CD14-positive monocyte (primary cell): ENCODE data around the gene FAM110D. TPM values are rescaled to one million over a fixed set of nuclear protein-coding genes. Genes with fewer than 3 reads are reported as not detected.

Experiments
- DNase-seq, 3 donors: peaks; one replicate each; pipeline ENCODE4 v3.0.0-alpha.2; 2011 to 2022
- H2AFZ ChIP-seq: 2 replicates; pipeline ENCODE4 v1.6.0; 2012; ENCODE audit warnings: mild to moderate bottlenecking, low read depth, low read length, inconsistent platforms; ENCODE audit not compliant: insufficient read depth, poor library complexity, severe bottlenecking
- H3K27ac ChIP-seq, 2 donors: 1 replicate in 1 of 2; 2 replicates in 1 of 2; pipeline ENCODE4 v1.5.1; 2012 to 2013; ENCODE audit warnings: low read length in 2 of 2, control low read depth in 1 of 2, inconsistent platforms in 1 of 2, low read depth in 1 of 2, mild to moderate bottlenecking in 1 of 2
- H3K27me3 ChIP-seq, 2 donors: one replicate each; pipeline versions ENCODE4 v1.6.0 to v1.6.1; 2011 to 2013; ENCODE audit warnings: low read length in 2 of 2; ENCODE audit not compliant: control insufficient read depth in 2 of 2, insufficient read depth in 2 of 2
- H3K36me3 ChIP-seq, 2 donors: replicated peaks in 1 of 2; 1 replicate in 1 of 2; 2 replicates in 1 of 2; pipeline versions ENCODE4 v1.5.1 to v1.6.1; 2012 to 2013; ENCODE audit warnings: low read length in 2 of 2, control low read depth in 1 of 2, inconsistent platforms in 1 of 2, mild to moderate bottlenecking in 1 of 2; ENCODE audit not compliant: insufficient read depth in 2 of 2, control insufficient read depth in 1 of 2
- H3K4me1 ChIP-seq, 2 donors: 1 replicate in 1 of 2; 2 replicates in 1 of 2; pipeline versions ENCODE4 v1.5.1 to v1.6.1; 2012 to 2013; ENCODE audit warnings: low read length in 2 of 2, control low read depth in 1 of 2, inconsistent platforms in 1 of 2, mild to moderate bottlenecking in 1 of 2, moderate library complexity in 1 of 2; ENCODE audit not compliant: insufficient read depth in 2 of 2, control insufficient read depth in 1 of 2
- H3K4me2 ChIP-seq: replicated peaks from 2 replicates; pipeline ENCODE3; 2012; ENCODE audit warnings: low read length, moderate library complexity, mild to moderate bottlenecking; ENCODE audit not compliant: poor library complexity, severe bottlenecking; ENCODE audit errors: extremely low read depth
- H3K4me3 ChIP-seq, 3 experiments: fragments of 200-600 bp in 1 of 3; sonication (generic) in 1 of 3; replicated peaks in 1 of 3; 1 replicate in 2 of 3; 2 replicates in 1 of 3; pipeline ENCODE4 v1.5.1; 2011 to 2013; ENCODE audit warnings: low read length in 3 of 3, mild to moderate bottlenecking in 3 of 3, control low read depth in 2 of 3, low read depth in 2 of 3, inconsistent platforms in 1 of 3, moderate library complexity in 1 of 3
- H3K79me2 ChIP-seq: 2 replicates; pipeline ENCODE4 v1.6.0; 2012; ENCODE audit warnings: mild to moderate bottlenecking, control low read depth, inconsistent platforms, low read length, moderate library complexity; ENCODE audit not compliant: insufficient read depth
- H3K9ac ChIP-seq: 2 replicates; pipeline ENCODE4 v1.6.0; 2017; ENCODE audit warnings: low read length, mild to moderate bottlenecking; ENCODE audit not compliant: insufficient read depth, poor library complexity, severe bottlenecking
- H3K9me3 ChIP-seq, 2 donors: replicated peaks in 1 of 2; 1 replicate in 1 of 2; 2 replicates in 1 of 2; pipeline versions ENCODE4 v1.5.1 to v1.6.1; 2012 to 2013; ENCODE audit warnings: low read length in 2 of 2, control low read depth in 1 of 2; ENCODE audit not compliant: control insufficient read depth in 1 of 2, insufficient read depth in 1 of 2
- H4K20me1 ChIP-seq: 2 replicates; pipeline ENCODE4 v1.6.0; 2012; ENCODE audit warnings: mild to moderate bottlenecking, low read length, control low read depth, moderate library complexity; ENCODE audit not compliant: insufficient read depth
- H3K27ac Mint-ChIP-seq, 7 donors: one replicate each; pipeline ENCODE4 v1.8.0; 2020; ENCODE audit warnings: mild to moderate bottlenecking in 7 of 7, mixed read lengths in 7 of 7, moderate library complexity in 6 of 7, inconsistent platforms in 2 of 7
- H3K27me3 Mint-ChIP-seq, 3 donors: one replicate each; pipeline ENCODE4 v1.8.0; 2021 to 2022; ENCODE audit warnings: low read depth in 3 of 3, mild to moderate bottlenecking in 3 of 3, mixed read lengths in 3 of 3, moderate library complexity in 3 of 3, inconsistent platforms in 1 of 3
- H3K36me3 Mint-ChIP-seq, 2 donors: one replicate each; pipeline ENCODE4 v1.8.0; 2020; ENCODE audit warnings: mixed read lengths in 2 of 2, inconsistent platforms in 1 of 2, mild to moderate bottlenecking in 1 of 2
- H3K4me1 Mint-ChIP-seq: one replicate; pipeline ENCODE4 v1.8.0; 2020; ENCODE audit warnings: mild to moderate bottlenecking, mixed read lengths
- H3K4me3 Mint-ChIP-seq, 2 donors: one replicate each; pipeline ENCODE4 v1.8.0; 2020; ENCODE audit warnings: mild to moderate bottlenecking in 2 of 2, mixed read lengths in 2 of 2, moderate library complexity in 1 of 2
- H3K9me3 Mint-ChIP-seq, 7 donors: one replicate each; pipeline ENCODE4 v1.8.0; 2020 to 2022; ENCODE audit warnings: mixed read lengths in 7 of 7, mild to moderate bottlenecking in 6 of 7, moderate library complexity in 6 of 7, inconsistent platforms in 2 of 7
- CTCF ChIP-seq: fragments of 200-600 bp; IDR thresholded peaks from one replicate; pipeline ENCODE4 v1.8.0; 2022; ENCODE audit warnings: antibody characterized with exemption, mild to moderate bottlenecking
- WGBS: methylation state at CpG from one replicate; pipeline ENCODE4 v1.1.5; 2013; ENCODE audit warnings: missing lambda C conversion rate; ENCODE audit not compliant: insufficient coverage; 5-methylcytosine and 5-hydroxymethylcytosine counted together
- intact Hi-C, 2 donors: fragments of 100-400 bp; cut with micrococcal nuclease; formaldehyde crosslinking; loops; one replicate each; pipeline versions ENCODE4 v1.15.0 to v1.15.1; 2023
- polyA plus RNA-seq, 3 donors: library from polyadenylated mRNA; depleted of rRNA in 1 of 3; unstranded in 2 of 3; stranded (reverse) in 1 of 3; fragments of 300-500 nt in 2 of 3; fragments of >200 nt in 1 of 3; fragmentation: Illumina TruSeq in 2 of 3; gene quantifications; 1 replicate in 2 of 3; 2 replicates in 1 of 3; pipeline ENCODE4 v1.2.3, GENCODE V29; 2012 to 2021

FAM110D gene
- polyA plus RNA-seq, 3 donors: not detected

GRCh38 chr1:26177182-26177684 lies 18.4 kb downstream of the FAM110D start, which contains the start of gene CNKSR1:
Gene CNKSR1 (plus strand): TSS chr1:26177491. CDS start chr1:26177548, 57 bp downstream.
- no peak within 1 kb of the TSS for H3K4me3 Mint-ChIP-seq
- Histone ChIP-seq H3K9ac (no peak within 1 kb of the TSS), H3K27me3 (no peaks in the 10 kb centered on the region), H3K4me3 (no peak within 1 kb of the TSS), H2AFZ (no peak within 1 kb of the TSS), H3K4me2 (no peak within 1 kb of the TSS), H3K36me3 (no peaks in the 10 kb centered on the region), H3K4me1 (no peaks in the 10 kb centered on the region), H3K9me3 (no peaks in the 10 kb centered on the region), H3K79me2 (no peaks in the 10 kb centered on the region), H4K20me1 (no peaks in the 10 kb centered on the region), H3K27ac (no peak within 1 kb of the TSS)
- 57% methylated on average over 21 of the region's 21 CpGs for WGBS
- no peaks in the 10 kb centered on the region for H3K36me3 Mint-ChIP-seq
- H3K9me3 Mint-ChIP-seq: no peaks in the 10 kb centered on the region
- H3K4me1 Mint-ChIP-seq: peaks cover 3% of the 10 kb centered on the region
- H3K27me3 Mint-ChIP-seq: peaks cover 0 to 5% (median 2%) of the 10 kb centered on the region in 3 donors
- DNase-seq: no peak
- no peak for TF ChIP-seq CTCF
- intact Hi-C loops: no loop called here
- H3K27ac Mint-ChIP-seq: no peak within 1 kb of the TSS

GRCh38 chr1:26180010-26180506 lies 21.2 kb downstream of the FAM110D start:
- Mint-ChIP-seq H3K4me3 (no peak overlapping the region), H3K4me1 (peaks cover 3% of the 10 kb centered on the region), H3K27ac (no peak overlapping the region), H3K27me3 (peaks cover 0 to 5% (median 0%) of the 10 kb centered on the region in 3 donors), H3K9me3 (no peaks in the 10 kb centered on the region), H3K36me3 (no peaks in the 10 kb centered on the region)
- H3K4me1 ChIP-seq: no peaks in the 10 kb centered on the region
- H4K20me1 ChIP-seq: no peaks in the 10 kb centered on the region
- 100% methylated on average over 2 of the region's 4 CpGs for WGBS
- no peaks in the 10 kb centered on the region for H3K9me3 ChIP-seq
- DNase-seq: no peak
- no peak for TF ChIP-seq CTCF
- no peaks in the 10 kb centered on the region for H3K36me3 ChIP-seq
- no peak overlapping the region for H3K4me3 ChIP-seq
- no peak overlapping the region for H3K9ac ChIP-seq
- H3K27ac ChIP-seq: no peak overlapping the region
- H3K27me3 ChIP-seq: no peaks in the 10 kb centered on the region
- no peak overlapping the region for H3K4me2 ChIP-seq
- H3K79me2 ChIP-seq: no peaks in the 10 kb centered on the region
- H2AFZ ChIP-seq: no peak overlapping the region
- intact Hi-C loops: no loop called here
